Measurements from ENCODE around the gene KTN1.

KTN1 gene

GRCh38 chr14:55610713-55611370 lies 30.8 kb downstream of the KTN1 start:
- no peak for DNase-seq

- no peak for DNase-seq
Observed at GRCh38 chr14:55611859-55612258, 31.9 kb downstream of the KTN1 start.

- DNase-seq = no peak
Observed at GRCh38 chr14:55614304-55614703, 34.3 kb downstream of the KTN1 start.

GRCh38 chr14:55620277-55620676 lies 40.3 kb downstream of the KTN1 start:
- DNase-seq = no peak

GRCh38 chr14:55620981-55621380 lies 41.0 kb downstream of the KTN1 start:
- no peak for DNase-seq

GRCh38 chr14:55621391-55621790 lies 41.4 kb downstream of the KTN1 start:
- DNase-seq = no peak

- no peak for DNase-seq
Observed at GRCh38 chr14:55624913-55625312, 44.9 kb downstream of the KTN1 start.

GRCh38 chr14:55625481-55625880 lies 45.5 kb downstream of the KTN1 start:
- DNase-seq = no peak

- DNase-seq = no peak
Observed at GRCh38 chr14:55626131-55626530, 46.1 kb downstream of the KTN1 start.

- DNase-seq = no peak
Observed at GRCh38 chr14:55628426-55628825, 48.4 kb downstream of the KTN1 start.

GRCh38 chr14:55638665-55639064 lies 58.7 kb downstream of the KTN1 start:
- no peak for DNase-seq

GRCh38 chr14:55641290-55641689 lies 61.3 kb downstream of the KTN1 start:
- DNase-seq = no peak

- DNase-seq = no peak
Observed at GRCh38 chr14:55641954-55642353, 61.9 kb downstream of the KTN1 start.

GRCh38 chr14:55645145-55645544 lies 65.1 kb downstream of the KTN1 start:
- DNase-seq = no peak

GRCh38 chr14:55645845-55646832 lies 66.1 kb downstream of the KTN1 start:
- DNase-seq = no peak

- no peak for DNase-seq
Observed at GRCh38 chr14:55650992-55651391, 71.0 kb downstream of the KTN1 start.

- no peak for DNase-seq
Observed at GRCh38 chr14:55654243-55654642, 74.2 kb downstream of the KTN1 start.

- DNase-seq = no peak
Observed at GRCh38 chr14:55661029-55661428, 81.0 kb downstream of the KTN1 start.

- DNase-seq = no peak
Observed at GRCh38 chr14:55662752-55663151, 82.7 kb downstream of the KTN1 start.

- no peak for DNase-seq
Observed at GRCh38 chr14:55665067-55665675, 85.2 kb downstream of the KTN1 start.

GRCh38 chr14:55667801-55668200 lies 87.8 kb downstream of the KTN1 start:
- no peak for DNase-seq

- no peak for DNase-seq
Observed at GRCh38 chr14:55671641-55672040, 91.6 kb downstream of the KTN1 start.

GRCh38 chr14:55673048-55673447 lies 93.0 kb downstream of the KTN1 start:
- no peak for DNase-seq

- DNase-seq = no peak
Observed at GRCh38 chr14:55681096-55681495, 101.1 kb downstream of the KTN1 start.
